Right kidney (tissue), 1 donor: ENCODE measurements around the gene SNX27.
A peak's percentile ranks its signal among the peaks of the same experiment; 100 is the strongest.
"Not testable (repeated sequence)": the region's sequence is repeated elsewhere in the genome, so short reads cannot be mapped to it uniquely, and the experiment has no call there.

Source experiments
- DNase-seq: peaks from one replicate; pipeline ENCODE4 v3.0.0-alpha.2; 2016

The SNX27 gene

DNA sequence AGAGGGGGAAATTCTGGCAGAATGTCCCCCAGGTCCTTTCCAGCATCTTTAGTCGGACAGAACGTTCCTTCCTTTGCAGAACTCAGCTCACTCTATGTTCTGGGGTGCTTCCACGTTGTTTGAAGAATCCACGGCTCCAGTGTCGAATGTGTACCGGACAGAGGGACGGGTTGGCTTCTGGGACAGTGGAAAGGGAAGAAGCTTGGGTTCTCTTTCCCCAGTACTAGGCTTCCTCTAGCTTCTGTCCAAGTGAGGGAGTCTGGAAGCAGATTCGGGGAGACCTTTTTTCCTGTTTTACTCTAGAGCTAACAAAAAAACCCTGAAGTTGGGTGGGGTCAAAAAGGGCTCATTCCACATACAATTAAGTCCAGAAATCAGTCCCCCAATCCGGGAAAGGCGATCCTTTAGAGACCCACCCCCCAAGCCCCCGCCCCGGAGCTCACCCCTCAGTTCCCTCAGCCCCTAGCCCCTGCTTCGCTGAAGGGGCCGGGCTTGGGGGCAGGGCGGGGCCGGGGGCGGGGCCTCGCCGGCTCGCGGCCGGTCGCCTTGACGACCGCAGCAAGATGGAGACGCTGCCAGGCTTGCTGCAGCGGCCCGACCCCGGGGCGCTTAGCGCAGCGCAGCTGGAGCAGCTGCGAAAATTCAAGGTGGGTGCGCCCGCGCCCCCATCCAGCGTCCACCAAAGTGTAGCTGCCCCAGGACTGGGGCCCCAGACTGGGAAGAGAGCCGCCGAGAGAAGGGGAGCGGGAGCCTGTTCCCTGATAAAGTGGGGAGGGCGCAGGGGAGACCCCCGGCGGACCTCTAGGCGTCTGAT is 109.3 kb downstream of the SNX27 start, which contains the start of gene RIIAD1:
Gene RIIAD1 (plus strand): TSS at position 549 of the 814 bp plus-strand sequence. CDS start 15 bp downstream, at position 564.
- DNase-seq, result peak; percentile 31

- DNase-seq, result no peak
These were observed 110.1 kb downstream of the SNX27 start for GRCh38 chr1:151721788-151722510.

DNA sequence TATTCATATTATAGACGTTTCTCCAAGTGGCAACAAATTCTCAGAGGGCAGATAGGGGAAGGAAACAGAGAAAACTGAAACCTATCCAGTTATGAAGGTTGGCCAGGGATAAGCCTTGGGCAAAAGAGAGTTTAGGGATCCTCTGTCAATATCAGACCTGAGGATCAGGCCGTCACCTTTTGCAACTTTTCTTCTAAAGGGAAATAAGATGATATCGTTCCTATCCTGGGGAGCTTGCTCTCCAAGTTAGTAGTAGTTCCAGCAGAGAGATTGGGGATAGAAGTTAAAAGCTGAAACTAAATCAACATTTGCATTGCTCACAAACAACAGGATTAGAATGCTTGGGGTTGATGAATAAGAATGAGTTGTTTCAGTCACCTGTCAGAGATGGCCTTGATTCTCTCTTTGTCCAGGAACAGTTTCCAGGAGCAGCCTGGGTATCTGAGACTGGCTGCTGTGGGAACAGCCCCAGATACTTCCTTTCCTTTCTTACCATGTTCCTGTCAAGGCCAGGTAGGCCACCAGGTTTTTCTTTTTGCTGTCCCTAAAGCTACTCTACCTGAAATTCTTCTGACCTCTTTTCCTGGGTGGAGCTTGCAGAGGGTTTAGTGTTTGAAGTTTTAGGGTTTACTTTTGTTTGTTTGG is 112.0 kb downstream of the SNX27 start:
- DNase-seq, result no peak

DNA sequence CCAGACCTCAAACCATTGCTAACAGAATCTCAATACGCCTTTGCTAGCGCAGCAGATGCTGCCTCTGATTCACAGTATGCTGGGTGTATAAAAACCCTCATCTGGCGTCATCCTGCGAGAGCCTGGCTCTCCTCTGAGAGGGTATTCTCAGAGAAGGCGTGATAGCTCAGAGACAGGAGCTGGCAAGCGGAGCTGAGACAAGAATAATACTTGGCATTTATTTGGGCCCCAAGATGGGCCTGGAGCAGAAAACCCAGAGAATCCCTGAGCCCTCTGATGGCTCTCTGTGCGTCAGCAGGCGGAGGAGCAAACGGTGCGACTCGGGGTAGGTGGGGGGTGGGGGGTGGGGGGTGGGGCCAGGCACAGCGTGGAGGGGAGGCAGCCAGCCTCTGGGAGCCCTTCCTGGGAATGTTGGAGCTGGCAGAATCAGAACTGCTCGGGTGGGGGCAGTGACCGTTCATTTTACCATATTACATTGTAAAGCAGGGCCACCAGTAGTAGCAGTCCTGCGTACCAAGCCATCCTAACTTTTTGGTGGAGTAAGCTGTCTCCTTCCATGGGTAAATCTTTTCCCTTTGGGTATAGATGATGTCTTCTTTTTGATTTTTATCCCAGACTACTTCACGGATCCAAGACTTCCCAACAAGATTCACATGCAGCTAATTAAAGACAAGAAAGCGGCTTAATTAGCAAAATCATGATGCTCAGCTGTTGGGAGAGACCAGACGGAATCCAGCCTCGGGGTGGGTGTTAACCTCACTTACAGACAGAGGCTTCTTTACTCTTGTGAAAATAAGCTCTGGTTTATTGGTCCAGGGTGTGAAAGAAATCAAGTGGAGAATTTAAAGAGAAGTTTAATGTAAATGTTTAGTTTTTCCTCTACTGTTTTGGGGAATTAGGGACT is 116.6 kb downstream of the SNX27 start:
- no peak for DNase-seq

DNA sequence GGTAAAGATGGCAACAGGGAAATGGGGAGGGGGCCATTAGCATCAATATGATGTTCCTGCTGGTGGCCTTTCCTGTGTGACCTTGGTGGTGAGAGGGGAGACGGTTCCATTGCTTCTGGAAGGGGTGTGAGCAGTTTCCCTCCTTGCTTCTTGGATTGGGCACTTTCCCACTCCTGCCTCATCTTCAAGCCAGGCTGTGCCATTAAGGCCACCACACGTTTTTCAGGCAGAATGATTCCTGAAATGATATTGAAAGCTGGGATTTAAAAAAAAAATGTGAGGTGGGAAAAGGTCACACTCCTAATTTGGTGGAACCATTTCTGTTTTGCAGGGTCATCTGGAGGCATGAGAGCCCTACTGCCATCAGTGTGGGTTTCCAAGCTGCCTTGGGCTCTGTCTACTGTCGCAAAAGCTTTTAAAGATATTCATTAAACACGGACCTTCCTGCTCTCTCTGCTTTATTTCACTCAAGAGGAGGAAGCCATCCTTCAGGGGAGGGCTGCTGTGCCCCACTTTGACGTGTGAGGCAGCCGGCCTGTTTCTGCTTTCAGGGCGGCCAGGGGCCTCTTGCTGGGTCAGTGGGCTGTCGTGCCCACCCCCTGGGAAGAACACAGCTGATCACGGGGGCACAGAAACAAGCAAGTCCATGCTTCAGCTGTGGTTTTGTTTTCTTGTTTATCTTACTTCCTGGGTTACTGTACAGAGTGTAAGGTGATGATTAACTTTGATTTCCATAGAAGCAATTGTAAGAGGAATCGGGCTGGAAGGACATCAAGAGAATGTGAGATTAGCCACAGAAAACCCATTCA is 117.5 kb downstream of the SNX27 start:
- DNase-seq, result no peak

- DNase-seq, result no peak
These were observed 118.1 kb downstream of the SNX27 start for GRCh38 chr1:151729966-151730291.

DNA sequence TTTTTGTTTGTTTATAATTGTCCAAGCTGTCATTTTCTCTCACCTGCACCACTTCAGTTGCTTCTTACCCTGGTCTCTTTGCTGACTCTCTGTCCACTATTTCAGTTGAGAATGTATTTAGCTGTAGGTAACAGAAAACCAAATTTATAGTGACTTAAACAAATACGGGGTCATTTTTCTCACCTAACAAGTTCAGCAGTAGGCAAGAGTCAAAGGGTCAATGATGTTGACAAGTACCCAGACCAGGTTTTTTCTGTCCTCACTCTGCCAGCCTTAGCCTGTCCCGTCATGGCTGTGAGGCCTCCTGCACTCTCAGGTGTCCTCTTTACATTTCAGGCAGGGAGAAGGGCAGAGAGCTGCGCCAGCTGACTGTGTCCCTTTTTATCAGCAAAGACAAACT is 121.3 kb downstream of the SNX27 start:
- DNase-seq, result no peak

- not testable (repeated sequence) for DNase-seq
These were observed 122.1 kb downstream of the SNX27 start for GRCh38 chr1:151733995-151734394.

- DNase-seq, result no peak
These were observed 125.2 kb downstream of the SNX27 start for GRCh38 chr1:151737026-151737425.

GRCh38 chr1:151737479-151737878 is 125.6 kb downstream of the SNX27 start:
- DNase-seq, result no peak

DNA sequence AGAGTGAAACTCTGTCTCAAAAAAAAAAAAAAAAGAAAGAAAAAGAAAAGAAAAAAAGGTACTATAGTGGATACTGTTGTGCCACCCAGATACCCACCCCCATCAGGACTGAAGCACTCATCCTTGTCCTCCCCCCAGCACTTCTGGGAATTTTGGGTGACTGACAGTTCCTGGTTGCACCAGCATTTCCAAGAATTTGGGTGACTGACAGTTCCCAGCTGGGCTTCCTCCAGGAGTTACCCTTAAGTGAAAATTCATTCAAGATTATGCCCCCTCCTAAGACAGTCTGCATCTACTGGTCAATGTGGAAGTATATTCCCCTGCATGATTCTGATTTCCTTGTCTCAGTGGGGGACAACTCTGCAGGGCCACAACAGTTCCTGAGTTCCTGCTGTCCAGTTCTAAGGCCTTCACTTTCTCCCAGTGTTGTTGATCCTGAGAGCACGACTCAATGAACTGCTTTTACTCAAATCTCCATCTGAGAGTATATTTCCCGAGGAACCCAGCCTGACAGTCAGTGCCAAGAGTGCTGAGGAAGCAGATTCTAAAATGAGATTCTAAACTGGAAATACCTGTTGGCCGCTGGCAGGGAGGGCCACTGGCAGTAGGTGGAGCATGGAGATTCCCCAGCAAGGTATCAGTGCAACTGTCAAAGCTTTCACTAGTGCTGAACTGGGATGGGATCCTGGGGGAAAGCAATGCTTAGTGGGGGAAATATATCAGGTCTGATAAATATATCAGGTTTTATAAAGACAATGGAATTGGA is 127.9 kb downstream of the SNX27 start:
- no peak for DNase-seq

DNA sequence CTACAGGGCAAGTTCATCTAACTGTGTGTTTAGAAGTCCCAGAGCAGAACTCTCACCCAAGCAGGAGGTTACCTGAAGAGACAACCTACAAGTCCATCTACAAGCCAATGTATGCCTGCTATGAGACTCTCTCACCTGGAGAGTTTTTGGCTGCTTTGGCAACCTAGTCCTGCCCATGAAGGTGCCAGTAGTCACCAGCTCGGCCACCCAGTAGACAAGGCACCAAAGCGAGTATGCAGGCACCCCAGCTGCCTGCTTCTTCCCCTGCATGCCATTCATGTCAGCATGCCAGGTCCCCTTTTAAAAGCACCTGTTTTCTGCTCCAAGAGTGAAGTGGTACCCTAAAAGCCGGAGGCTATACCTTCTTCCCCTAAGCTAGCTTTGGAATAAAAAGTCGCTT is 129.7 kb downstream of the SNX27 start:
- DNase-seq, result no peak
